GM11168 (cell line): ENCODE data around the gene UBE2M.
"Not testable (repeated sequence)": the region's sequence is repeated elsewhere in the genome, so short reads cannot be mapped to it uniquely, and the experiment has no call there.

Experiments
- in situ Hi-C: fragments of 300-500 bp; cut with MboI; formaldehyde crosslinking; loops from one replicate; pipeline ENCODE4 v1.12.0; 2022; ENCODE audit warnings: low sequenced_read_pairs; ENCODE audit not compliant: unreplicated experiment

Gene UBE2M

DNA sequence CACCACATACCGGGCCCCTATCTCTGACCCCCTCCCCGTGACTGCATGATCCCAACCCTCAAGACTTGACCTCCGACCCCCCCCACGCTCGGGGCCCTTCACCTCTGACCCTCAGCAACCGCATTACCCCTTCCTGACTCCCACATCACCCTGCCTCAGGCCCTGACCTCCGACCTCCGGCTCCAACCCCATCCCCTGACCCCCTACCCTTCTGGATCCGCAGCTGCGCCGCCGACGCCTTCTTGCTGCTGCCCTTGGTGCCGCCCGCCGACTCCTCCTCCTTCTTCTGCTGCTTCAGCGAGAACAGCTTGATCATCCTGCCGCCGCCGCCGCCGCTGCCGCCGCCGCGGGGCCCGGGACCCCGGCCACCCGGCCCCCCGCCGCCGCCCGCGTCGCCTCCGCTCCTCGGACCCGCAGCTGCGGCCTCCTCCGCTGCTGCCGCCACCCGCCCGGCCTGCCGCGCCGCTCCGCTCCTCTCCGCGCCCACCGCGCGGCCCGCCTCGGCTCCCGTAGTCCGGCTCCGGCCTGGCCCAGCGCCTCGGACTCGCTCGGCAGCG is at the start of gene UBE2M:
UBE2M (minus strand) TSS at position 546 of the 557 bp plus-strand sequence; CDS start at position 316, 230 bp downstream.
- in situ Hi-C loops: no loop called here

DNA sequence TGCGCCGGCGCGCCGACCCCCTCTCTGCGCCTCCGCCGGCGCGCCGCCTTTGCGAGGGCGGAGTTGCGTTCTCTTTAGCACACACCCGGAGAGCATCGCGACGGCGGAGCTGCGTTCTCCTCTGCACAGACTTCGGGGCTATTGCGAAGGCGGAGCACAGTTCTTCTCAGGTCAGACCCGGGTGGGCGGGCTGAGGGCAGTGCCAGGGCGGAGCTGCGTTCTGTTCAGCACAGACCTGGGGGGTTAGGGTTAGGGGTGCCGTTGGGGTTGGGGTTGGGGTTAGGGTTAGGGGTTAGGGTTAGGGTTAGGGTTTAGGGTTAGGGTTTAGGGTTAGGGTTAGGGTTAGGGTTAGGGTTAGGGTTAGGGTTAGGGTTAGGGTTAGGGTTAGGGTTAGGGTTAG is 48.8 kb upstream of the UBE2M start:
- in situ Hi-C loops: not testable (repeated sequence)

DNA sequence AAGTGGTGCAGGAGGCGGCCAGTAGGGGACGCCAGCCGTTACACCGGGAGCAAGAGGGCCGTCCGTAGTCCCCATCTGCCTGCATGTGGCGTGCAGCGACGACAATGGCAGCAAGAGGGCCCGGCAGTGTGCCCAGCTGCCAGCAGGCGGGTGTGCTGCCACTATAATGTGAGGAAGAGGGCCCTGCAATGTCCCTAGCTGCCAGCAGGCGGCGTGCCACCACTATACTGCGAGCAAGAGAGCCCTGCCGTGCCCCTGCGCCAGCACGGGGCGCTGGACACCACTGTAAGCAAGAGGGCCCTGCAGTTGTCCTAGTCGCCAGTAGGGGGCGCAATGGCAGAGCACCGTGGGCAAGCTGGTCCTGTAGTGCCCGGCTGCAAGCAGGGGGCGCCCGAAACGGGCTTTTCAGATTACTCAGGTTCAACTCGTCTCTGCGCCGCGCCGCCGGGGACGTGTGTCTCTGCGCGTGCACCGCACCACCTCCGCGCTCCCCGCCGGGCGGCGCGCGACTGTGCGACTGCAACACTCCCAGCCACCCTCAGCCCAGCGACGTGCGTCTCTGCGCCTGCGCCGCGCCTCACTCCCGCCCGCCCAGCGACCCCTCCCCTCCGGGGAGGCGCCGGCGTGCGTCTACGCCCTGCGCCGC is 48.0 kb upstream of the UBE2M start:
- in situ Hi-C loops: not testable (repeated sequence)

- in situ Hi-C loops: no loop called here
Observed at GRCh38 chr19:58586133-58586765, 27.8 kb upstream of the UBE2M start.

DNA sequence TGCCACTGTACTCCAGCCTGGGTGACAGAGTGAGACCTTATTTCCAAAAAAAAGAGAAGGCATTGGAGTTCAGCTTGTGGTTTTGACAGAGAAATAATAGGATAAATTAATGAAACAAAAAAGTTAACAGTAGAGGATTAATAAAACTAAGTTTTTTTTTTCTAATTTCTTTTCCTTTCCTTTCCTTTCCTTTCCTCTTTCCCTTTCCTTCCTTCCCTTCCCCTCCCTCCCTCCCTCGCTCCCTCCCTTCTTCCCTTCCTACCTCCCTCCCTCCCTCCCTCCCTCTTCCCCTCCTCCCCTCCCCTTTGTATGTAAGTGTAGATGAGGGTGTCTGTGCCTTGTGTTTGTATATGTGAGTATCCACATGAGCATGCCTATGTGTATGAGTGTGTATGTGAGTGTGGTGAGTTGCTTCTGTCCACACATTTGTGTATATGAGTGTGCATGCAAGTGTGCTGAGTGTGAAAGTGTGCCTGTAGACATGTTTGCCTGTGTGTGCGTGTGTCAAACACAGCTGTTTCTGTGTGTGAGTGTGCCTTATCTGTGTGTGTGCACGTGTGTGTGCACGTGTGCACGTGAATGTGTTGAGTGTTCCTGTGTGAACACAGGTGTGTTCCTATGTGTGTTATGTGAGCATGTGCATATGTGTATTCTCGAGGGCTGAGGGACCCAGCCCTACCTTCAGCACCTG is 27.2 kb upstream of the UBE2M start:
- in situ Hi-C loops: no loop called here

DNA sequence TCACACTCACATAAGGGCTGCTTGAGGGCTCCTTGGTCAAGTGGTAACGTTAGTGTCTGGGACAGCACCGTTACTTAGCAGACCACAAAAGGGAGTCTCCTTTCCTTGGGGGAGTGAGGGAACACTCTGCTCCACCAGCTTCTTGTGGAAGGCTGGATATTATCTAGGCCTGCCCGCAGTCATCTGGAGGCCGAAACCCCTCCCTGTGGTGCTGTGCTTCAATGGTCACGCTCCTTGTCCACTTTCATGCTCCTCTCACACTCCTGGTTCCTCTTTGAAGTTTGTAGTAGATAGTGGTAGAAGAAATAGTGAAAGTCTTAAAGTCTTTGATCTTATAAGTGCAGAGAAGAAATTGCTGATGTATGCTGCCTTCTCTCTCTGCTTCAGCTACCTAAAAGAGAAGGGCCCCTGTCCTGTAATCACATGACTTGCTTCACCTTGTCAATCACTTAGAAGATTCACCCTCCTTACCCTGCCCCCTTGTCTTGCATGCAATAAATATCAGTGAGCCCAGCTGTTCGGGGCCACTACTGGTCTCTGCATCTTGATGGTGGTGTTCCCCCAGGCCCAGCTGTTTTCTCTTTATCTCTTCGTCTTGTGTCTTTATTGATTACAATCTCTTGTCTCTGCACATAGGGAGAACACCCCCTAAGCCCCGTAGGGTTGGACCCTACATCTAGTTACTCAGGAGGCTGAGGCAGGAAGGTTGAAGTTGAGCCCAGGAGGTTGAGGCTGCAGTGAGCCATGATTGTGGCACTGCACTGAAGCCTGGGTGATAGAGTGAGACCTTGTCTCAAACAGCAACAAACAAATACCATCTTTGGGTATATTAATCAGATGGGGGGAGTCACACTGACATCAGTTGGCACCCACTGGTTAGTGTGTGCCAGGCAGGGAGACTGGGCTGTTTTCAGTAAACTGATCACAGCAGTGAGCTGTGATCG is 26.4 kb upstream of the UBE2M start:
- in situ Hi-C loops: no loop called here

DNA sequence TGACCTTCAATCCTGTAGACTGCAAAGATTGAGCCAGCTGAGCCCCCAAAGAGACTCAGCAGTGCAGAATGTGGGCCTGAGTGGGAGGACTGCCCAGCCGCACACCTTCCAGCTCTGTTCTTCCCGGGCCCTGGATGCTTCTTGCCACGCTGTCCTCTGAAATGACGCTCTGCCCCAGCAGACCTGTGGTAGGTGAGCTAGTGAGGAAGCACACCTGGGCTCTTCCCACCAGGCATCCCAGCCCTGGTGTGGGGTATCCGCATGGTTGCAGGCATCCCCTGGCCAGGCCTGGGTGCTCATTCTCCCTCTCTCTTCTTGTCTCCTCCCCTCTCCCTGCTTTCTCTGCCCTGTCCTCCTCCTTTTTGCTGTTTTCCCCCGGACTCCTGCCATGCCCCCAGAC is 24.6 kb upstream of the UBE2M start:
- in situ Hi-C loops: no loop called here

GRCh38 chr19:58581227-58582141 is 23.1 kb upstream of the UBE2M start:
- in situ Hi-C loops: no loop called here

GRCh38 chr19:58579473-58580142 is 21.2 kb upstream of the UBE2M start:
- in situ Hi-C loops: no loop called here

GRCh38 chr19:58578012-58578925 is 19.9 kb upstream of the UBE2M start:
- in situ Hi-C loops: no loop called here

GRCh38 chr19:58577581-58577980 is 19.2 kb upstream of the UBE2M start:
- in situ Hi-C loops: not testable (repeated sequence)

DNA sequence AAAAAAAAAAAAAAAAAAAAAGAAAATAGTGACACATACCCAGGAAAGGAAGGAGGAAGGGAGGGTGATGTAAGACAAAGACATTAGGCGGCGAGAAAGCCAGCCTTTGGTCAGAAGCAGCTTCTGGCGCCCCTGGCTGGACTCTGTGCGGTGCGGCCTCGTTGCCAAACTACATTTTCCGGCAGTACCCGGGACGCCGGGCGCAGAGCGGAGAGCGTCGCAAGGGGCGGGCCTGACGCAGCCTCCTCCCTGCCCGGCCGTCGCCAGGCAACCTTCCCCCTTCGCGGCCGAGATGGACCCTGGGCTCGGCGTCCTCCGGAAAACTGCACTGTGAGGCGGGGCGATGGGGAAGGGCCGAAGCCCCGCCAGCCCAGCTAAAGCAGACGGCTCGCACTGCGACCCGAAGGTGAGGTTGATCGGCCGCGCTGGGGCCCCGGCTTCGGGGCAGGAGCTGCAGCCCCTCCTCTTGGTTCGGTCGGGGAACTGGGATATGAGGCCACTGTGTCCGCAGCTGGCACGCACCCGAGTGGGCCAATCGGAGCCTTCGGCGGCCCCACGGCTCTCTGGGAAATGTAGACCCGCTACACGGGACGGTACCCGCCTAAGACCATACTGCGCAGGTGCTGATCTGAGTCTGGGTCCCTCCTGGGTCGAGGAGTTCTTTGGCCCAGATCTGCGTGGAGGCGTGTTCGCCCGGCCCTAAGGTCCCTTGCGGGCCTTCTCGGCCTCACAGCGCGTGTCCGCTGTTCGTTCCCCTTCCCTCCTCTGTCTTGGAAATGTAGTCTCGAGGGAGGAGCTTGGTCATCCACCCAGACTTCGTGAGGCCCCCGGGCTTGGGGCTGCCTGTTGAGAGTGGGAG is 17.0 kb upstream of the UBE2M start:
- in situ Hi-C loops: no loop called here

DNA sequence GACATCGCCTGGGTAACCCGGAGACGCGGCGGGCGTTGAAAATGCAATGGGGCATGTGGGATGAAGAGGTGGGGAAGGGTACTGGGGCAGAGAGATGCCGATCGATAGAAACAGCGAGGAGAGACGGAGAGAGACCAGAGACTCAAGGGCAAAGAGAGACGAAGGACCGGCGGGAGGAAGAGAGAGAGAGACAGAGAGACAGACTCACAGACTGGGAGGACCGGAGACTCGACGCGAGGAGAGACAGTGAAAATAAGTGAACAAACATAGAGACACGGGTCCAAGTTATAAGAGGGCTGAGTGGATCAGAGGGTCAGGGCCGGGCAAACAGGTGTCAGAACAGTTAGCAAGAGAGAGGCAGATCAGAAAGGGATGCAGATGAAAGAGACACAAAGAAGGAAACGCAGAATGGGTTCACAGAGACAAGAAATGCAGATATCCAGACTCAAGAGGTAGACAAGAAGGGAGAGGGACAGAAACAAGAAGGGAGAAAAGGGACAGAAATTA is 15.3 kb upstream of the UBE2M start:
- in situ Hi-C loops: no loop called here

- in situ Hi-C loops: no loop called here
Observed at GRCh38 chr19:58572818-58573657, 14.6 kb upstream of the UBE2M start, which contains the start of gene MZF1. Gene MZF1 (minus strand): TSS chr19:58573335. CDS start chr19:58571389, 1,946 bp downstream.

GRCh38 chr19:58572026-58572817 is 13.8 kb upstream of the UBE2M start:
- in situ Hi-C loops: no loop called here
